GM19099 (cell line): ENCODE data around the gene FDX2.

Experiments
- POLR2A ChIP-seq: IDR thresholded peaks from 3 replicates; pipeline ENCODE4 v1.6.1; 2011; ENCODE audit warnings: low read depth; ENCODE audit not compliant: insufficient read length; ENCODE audit errors: extremely low read depth

FDX2 gene

GRCh38 chr19:10334588-10335351, 19.0 kb upstream of the FDX2 start:
- no peak for TF ChIP-seq POLR2A

- no peak for TF ChIP-seq POLR2A
Observed at GRCh38 chr19:10333758-10334587, 18.2 kb upstream of the FDX2 start.

GRCh38 chr19:10332965-10333757, 17.3 kb upstream of the FDX2 start, which contains the start of gene RAVER1:
RAVER1 (minus strand) TSS chr19:10333529; CDS start chr19:10333507, 22 bp downstream.
- TF ChIP-seq POLR2A, result peak; percentile 90

GRCh38 chr19:10332158-10332964, 16.5 kb upstream of the FDX2 start:
- TF ChIP-seq POLR2A, result no peak

GRCh38 chr19:10329555-10329954, 13.7 kb upstream of the FDX2 start:
- no peak for TF ChIP-seq POLR2A

- no peak for TF ChIP-seq POLR2A
Observed at GRCh38 chr19:10328558-10329429, 13.0 kb upstream of the FDX2 start.

- TF ChIP-seq POLR2A, result no peak
Observed at GRCh38 chr19:10327793-10328192, 12.0 kb upstream of the FDX2 start.

- no peak for TF ChIP-seq POLR2A
Observed at GRCh38 chr19:10325732-10326131, 9.9 kb upstream of the FDX2 start.

- TF ChIP-seq POLR2A, result no peak
Observed at GRCh38 chr19:10321874-10322835, 6.3 kb upstream of the FDX2 start.

- TF ChIP-seq POLR2A, result no peak
Observed at GRCh38 chr19:10321417-10321797, 5.6 kb upstream of the FDX2 start.

GRCh38 chr19:10320602-10321416, 5.0 kb upstream of the FDX2 start:
- no peak for TF ChIP-seq POLR2A
